ENCODE results near the gene NR5A1. TPM values are rescaled to one million over a fixed set of nuclear protein-coding genes. Genes with fewer than 3 reads are reported as not detected.

NR5A1 gene
- total RNA-seq, 1 donor from 2014 or later = not detected

GRCh38 chr9:124500028-124500795, 7.0 kb downstream of the NR5A1 start:
- no peak for DNase-seq (ENCODE audit: low read depth)
- no peak for TF ChIP-seq CTCF (conservative IDR thresholded peaks at IDR 0.05; ENCODE audit: low read depth, low read length)
- H3K4me3 ChIP-seq (ENCODE audit: low read depth, low read length) = no peak overlapping the region

DNA sequence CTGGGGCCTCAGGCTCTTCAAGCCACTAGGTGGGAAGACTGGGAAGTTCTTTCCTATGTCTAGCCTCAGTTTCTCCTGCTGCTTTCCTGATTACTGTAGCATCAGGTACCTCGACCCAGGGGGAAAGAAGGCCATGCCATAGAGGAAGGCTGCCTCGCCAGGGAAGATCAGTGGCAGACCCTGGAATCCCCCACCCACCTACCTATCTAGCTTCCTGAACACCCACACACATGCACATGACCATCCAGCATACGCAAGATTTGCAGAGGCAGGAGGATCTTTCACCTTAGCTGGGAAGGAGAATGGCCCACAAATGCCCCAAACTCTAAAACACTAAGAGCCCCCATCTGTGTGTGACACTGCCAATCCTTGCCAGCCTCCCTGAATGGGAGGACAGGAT, 8.0 kb downstream of the NR5A1 start:
- DNase-seq (ENCODE audit: low read depth) = no peak
- no peak for TF ChIP-seq CTCF (conservative IDR thresholded peaks at IDR 0.05; ENCODE audit: low read depth, low read length)
- H3K4me3 ChIP-seq (ENCODE audit: low read depth, low read length) = no peak overlapping the region

DNA sequence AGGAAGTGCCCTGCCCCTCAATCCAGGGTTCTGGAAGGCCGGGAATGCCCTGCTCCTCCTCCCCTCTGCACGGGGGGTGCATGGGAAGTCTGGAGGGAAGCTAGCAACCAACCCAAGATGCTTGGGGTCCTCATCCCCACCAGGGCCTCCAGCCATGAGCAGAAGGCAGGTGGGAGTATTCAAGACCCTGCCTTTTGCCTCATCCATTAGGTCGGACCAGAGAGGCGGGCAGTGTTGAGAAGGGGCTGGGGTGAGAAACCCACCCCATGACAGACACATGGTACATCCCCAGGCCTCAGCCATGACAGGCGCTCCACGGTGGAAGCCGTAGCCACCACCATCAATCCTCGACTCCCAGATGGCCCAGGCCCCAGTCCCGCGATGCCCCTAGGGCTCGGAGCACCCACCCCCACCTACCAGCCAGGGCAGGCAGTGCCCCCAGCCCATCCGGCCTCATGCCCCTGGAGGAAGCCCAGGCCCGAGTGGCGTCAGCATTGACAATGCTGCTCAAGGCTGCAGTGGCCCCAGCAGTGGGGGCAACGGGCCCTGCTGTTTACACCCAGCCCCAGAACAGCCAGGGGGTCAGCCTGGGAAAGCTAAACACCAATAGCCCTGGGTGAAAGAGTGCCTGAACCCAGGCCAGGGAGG, 8.6 kb downstream of the NR5A1 start:
- TF ChIP-seq CTCF (conservative IDR thresholded peaks at IDR 0.05; ENCODE audit: low read depth, low read length) = no peak
- H3K4me3 ChIP-seq (ENCODE audit: low read depth, low read length) = no peak overlapping the region
- DNase-seq (ENCODE audit: low read depth) = no peak

DNA sequence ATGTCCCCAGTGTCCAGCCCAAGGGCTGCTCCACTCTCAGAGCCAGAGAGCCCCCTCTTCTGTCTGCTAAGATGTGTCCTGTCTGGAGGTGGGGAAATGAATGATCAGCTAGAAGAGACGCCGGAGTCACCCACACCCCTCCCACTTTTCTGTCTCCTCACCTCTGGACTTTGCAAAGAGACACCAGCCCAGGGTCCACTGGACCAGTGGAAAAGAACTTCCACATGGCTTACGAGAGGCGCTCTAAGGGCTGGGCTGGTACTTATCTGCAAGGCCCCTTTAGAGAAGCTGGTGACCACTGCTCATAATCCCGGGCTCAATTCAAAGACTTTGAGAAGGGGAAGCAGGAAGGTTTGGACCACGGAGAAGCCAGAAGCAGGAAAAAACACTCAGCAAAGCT, 9.2 kb downstream of the NR5A1 start:
- TF ChIP-seq CTCF (conservative IDR thresholded peaks at IDR 0.05; ENCODE audit: low read depth, low read length) = no peak
- DNase-seq (ENCODE audit: low read depth) = no peak
- no peak overlapping the region for H3K4me3 ChIP-seq (ENCODE audit: low read depth, low read length)

GRCh38 chr9:124497441-124497840, 9.8 kb downstream of the NR5A1 start:
- TF ChIP-seq CTCF (conservative IDR thresholded peaks at IDR 0.05; ENCODE audit: low read depth, low read length) = no peak
- H3K4me3 ChIP-seq (ENCODE audit: low read depth, low read length) = no peak overlapping the region
- no peak for DNase-seq (ENCODE audit: low read depth)

DNA sequence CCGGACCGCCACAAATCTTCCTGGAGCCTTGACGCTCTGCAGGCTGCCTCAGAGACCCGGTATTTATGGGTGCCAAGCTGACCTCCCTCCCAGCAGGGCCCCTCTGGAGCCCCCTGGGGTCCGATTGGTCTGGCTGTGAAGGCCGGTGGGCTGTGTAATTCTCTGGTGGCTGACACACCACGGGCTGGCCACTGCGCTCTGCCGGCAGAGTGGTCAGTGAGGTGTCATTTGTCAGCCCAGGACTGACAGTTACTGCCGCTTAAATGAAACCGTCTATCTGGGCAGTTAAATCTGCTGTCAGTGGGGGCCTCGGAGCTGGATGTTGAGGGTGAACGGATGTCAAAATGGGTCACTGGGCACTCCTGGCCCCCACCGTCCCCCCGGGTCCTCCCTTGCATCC, 10.7 kb downstream of the NR5A1 start:
- no peak for TF ChIP-seq CTCF (conservative IDR thresholded peaks at IDR 0.05; ENCODE audit: low read depth, low read length)
- no peak for DNase-seq (ENCODE audit: low read depth)
- no peak overlapping the region for H3K4me3 ChIP-seq (ENCODE audit: low read depth, low read length)

DNA sequence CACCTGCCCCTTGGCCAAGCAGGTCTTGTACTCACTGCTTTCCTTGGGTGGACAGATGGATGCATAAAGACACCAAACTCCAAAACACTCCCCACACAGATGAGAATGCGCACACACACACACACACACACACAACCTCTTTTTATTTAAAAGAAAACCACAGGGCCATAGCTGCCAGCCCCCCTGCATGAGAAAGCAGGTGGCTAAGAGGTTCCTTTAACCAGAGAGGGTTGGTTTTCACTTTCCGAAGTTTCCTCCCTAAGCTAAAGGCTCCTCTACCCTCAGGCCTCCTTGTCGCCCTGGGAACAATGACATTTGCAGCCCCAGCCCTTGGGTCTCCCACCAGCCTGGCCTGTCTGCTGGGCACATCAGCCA, 11.1 kb downstream of the NR5A1 start:
- no peak for DNase-seq (ENCODE audit: low read depth)
- TF ChIP-seq CTCF (conservative IDR thresholded peaks at IDR 0.05; ENCODE audit: low read depth, low read length) = no peak
- H3K4me3 ChIP-seq (ENCODE audit: low read depth, low read length) = no peak overlapping the region

Measured in epithelial cell of proximal tubule (primary cell).